ENCODE measurements around the gene ACVRL1. TPM values are rescaled to one million over a fixed set of nuclear protein-coding genes. Genes with fewer than 3 reads are reported as not detected.

The ACVRL1 gene
- total RNA-seq, 4 donors from 2014 or later = 81.4 to 271 (median 124) TPM

DNA sequence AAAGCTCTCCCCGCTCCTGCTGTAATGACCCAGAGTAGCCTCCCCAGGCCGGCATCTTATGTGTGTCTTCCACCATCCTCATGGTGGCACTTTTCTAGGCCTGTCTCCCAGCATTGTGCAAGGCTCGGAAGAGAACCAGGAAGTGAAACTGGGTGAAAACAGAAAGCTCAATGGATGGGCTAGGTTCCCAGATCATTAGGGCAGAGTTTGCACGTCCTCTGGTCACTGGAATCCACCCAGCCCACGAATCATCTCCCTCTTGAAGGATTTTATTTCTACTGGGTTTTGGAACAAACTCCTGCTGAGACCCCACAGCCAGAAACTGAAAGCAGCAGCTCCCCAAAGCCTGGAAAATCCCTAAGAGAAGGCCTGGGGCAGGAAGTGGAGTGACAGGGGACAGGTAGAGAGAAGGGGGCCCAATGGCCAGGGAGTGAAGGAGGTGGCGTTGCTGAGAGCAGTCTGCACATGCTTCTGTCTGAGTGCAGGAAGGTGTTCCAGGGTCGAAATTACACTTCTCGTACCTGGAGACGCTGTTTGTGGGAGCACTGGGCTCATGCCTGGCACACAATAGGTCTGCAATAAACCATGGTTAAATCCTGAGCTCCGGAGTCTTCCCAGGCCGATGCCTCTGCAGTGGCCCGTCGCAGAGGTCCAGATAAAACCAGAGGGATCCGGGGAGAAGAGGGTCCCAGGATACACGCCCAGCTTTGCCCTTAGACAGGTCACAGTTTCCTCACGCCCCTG is 15.6 kb downstream of the ACVRL1 start:
- TF ChIP-seq, protein P1, sequence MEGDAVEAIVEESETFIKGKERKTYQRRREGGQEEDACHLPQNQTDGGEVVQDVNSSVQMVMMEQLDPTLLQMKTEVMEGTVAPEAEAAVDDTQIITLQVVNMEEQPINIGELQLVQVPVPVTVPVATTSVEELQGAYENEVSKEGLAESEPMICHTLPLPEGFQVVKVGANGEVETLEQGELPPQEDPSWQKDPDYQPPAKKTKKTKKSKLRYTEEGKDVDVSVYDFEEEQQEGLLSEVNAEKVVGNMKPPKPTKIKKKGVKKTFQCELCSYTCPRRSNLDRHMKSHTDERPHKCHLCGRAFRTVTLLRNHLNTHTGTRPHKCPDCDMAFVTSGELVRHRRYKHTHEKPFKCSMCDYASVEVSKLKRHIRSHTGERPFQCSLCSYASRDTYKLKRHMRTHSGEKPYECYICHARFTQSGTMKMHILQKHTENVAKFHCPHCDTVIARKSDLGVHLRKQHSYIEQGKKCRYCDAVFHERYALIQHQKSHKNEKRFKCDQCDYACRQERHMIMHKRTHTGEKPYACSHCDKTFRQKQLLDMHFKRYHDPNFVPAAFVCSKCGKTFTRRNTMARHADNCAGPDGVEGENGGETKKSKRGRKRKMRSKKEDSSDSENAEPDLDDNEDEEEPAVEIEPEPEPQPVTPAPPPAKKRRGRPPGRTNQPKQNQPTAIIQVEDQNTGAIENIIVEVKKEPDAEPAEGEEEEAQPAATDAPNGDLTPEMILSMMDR (IDR thresholded peaks at IDR 0.05; ENCODE audit: low read depth) = no peak

DNA sequence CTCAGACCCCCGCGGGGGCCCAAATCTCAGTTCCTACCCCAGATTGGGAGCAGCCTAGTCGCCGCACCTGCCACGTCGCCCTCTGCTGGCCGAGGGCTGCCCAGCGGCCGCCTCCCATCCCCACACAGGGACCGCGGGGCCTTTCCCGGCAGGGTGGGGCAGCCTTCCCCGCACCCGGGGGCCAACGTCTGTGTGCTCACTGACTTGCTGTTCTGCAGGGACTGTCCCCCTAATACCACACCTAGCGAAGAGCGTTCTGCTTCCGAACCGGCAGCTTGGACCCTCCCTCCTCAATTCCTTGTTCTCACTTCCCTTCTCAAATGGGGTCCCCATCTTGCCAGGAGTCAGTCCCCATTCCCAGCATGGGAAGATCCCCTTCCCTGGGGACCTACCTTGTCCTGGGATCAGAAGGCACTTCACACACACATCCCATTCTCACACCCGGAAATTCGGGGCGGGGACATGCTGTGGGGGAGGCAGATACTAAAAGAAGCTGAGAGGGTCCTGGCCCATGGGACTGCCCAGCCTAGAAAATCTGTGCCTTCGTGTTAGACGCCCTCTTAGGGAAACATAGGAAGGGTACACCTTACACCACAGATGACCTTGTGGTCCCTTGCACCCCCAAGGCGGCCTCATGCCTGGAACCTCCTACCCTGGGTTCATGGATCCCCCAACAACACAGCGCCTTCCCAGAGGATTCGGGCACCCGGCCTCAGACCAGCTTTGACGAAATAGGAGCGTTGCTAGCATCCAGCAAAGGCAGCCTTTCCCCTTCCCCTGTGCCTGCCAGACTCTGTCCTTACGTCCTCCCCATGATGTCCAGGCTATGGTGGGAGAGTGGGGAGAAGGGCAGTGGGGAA is 16.4 kb downstream of the ACVRL1 start:
- TF ChIP-seq, protein P1 (IDR thresholded peaks at IDR 0.05; ENCODE audit: low read depth) = no peak

DNA sequence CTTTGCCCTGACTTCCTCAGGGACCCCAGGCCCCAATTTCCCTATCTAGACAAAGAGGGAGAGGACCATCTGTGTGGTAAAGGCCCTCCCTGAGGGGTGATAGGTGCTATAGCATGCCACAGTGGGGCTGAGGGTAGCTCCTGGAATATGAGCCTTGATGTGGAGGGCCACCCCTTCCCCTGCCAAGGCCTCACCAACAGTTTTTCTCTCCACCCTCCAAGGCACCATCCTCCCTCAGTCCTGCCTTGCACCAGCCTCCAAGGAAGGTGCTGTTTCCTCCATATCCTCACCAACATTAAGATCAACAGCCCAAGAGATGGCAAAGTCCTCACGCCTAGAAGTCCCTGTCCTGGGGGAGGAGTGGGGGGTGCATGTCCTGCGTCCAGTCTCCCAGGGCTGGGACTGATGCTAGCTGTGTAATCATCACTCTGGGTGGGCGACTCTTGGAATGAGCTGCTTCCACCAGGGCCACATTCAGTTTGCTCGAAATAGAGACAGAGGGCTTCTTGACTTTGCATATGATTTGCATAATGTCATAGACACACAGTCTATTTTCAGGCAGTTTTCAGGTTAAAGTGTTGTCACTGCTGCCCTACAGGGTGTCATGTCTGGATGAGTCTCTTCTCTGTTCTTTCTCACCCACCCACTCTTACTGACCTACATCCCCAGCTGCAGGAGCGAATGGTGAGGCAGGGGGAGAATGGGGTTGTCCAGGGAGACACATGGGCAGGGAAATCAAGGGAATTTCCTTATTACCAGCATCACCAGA is 17.4 kb downstream of the ACVRL1 start:
- TF ChIP-seq, protein P1 (IDR thresholded peaks at IDR 0.05; ENCODE audit: low read depth) = no peak

DNA sequence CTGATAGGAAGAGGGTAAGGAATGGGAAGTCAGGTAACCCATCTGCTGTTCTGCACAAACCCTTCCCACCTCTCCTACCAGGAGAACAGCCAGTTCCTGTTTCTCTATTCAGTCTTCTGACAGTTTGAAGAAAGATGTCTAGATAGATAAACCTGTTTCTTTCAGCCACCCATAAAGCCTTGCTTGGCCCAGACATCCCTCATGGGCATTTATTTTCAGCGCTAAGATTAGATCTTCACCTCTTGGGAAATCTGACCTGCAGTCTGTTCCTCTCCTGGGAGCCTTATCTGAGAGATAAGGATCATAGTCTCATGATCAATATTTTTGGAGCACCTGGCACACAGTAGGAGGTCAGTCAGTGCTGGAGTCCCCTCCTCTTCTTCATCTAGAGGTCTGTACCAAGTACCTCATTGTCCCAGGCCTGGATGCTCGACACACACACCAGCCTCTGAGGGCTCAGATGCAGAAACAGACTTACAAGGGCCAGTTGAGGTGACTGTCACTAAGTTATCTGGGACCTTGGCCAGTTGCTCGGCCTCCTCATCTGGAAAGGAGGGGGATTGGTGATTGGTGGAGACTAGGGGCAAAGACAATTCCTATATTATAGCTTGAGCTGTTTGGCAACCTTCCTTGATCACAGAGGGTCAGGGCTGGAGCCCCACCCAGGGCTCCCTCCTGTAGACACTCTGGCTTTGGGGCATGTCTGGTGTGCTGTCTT is 18.2 kb downstream of the ACVRL1 start:
- TF ChIP-seq, protein P1 (IDR thresholded peaks at IDR 0.05; ENCODE audit: low read depth) = no peak

DNA sequence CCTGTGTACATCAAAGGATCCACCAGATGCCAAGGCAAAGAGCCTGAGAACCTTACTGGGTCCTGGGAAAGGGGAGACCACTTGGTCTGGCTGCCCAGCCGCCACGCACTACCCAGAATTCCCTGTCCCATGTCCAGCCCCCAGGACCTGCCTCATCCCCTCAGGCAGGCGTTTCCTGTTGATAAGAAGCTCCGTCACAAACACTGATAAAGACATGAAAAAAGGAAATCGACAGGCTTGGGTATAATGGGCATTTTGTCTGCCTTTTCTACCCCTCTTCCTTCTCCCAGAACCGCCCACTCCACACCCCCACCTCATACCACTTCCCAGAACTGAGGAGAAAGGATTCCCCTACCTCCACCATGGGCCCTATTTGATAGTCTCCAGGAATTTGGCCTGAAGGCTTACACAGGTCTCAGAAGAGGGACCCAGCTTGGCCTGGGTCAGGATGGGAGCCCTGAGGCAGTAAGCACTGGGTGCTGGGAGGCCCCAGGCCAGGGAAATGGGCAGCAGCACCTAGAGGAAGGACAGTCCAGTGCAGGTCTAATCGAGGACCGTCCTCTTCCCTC is 18.8 kb downstream of the ACVRL1 start:
- TF ChIP-seq, protein P1 (IDR thresholded peaks at IDR 0.05; ENCODE audit: low read depth) = no peak

DNA sequence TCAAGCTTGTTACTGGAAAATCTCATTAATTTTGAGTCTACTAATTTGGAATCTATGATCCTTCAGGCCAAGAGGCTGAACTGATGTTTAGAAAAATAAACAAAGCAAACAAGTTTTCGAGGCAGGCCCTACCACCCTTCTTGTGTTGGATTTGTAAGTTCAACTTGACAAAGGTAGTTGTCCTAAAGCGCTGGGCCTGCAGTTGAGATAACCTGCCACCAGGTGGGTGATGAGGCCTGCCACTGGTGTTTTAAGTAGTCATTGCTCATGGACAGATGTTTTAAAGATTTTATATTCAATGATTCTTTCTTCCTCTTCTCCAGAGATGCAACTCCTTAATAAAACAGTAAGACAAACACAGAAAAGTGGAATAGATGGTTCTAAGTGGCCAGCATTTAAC is 19.4 kb downstream of the ACVRL1 start:
- TF ChIP-seq, protein P1 (IDR thresholded peaks at IDR 0.05; ENCODE audit: low read depth) = no peak

Data from subcutaneous adipose tissue (tissue), 4 donors.